ENCODE results near the gene SLC6A20.

DNA sequence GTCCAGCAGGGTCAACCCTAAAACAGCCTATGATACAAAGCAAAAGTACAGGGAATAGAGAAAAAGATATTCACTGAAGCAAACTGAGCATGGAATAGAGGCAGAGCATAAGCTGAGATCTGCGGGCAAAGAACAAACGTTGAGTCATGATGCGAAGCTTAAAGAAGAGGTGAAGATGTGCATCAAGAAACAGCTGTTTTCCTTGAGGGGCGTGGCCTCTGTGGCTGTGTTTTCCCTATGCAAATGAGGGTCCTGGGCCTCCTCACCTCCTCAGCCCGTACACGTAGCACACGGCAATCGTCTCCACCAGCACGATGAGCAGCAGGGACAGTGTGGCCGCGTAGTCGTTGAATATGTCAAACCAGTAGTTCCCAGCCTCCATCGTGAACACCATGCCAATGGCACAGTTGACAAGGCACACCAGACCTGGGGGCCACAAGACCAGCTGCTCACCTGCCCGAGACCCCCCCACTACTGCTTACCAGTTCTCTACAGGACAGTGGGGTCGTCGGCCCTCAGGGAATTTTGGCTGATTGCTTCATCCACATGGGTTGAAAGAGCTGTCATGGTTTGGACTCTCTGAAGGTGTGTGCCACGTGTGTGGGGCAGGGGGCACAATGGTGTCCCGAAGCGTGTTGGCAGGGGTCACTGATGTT, 33.6 kb downstream of the SLC6A20 start:
- TF ChIP-seq FOXM1 (IDR thresholded peaks at IDR 0.05; ENCODE audit: borderline replicate concordance) (no peak), SUZ12 (IDR thresholded peaks at IDR 0.05) (no peak), ELF4 (IDR thresholded peaks at IDR 0.05) (no peak), FOXA1 (IDR thresholded peaks at IDR 0.05) (no peak), NFRKB (IDR thresholded peaks at IDR 0.05) (no peak), BHLHE40 (IDR thresholded peaks at IDR 0.05; ENCODE audit: borderline replicate concordance) (no peak), L3MBTL2 (conservative IDR thresholded peaks at IDR 0.05) (no peak), CTBP1 (IDR thresholded peaks at IDR 0.05; ENCODE audit: borderline replicate concordance) (no peak), TARDBP (IDR thresholded peaks at IDR 0.05) (no peak)
- TF ChIP-seq, protein P1, sequence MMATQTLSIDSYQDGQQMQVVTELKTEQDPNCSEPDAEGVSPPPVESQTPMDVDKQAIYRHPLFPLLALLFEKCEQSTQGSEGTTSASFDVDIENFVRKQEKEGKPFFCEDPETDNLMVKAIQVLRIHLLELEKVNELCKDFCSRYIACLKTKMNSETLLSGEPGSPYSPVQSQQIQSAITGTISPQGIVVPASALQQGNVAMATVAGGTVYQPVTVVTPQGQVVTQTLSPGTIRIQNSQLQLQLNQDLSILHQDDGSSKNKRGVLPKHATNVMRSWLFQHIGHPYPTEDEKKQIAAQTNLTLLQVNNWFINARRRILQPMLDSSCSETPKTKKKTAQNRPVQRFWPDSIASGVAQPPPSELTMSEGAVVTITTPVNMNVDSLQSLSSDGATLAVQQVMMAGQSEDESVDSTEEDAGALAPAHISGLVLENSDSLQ (IDR thresholded peaks at IDR 0.05) = no peak
